ENCODE results near the gene OR1F1. TPM values are rescaled to one million over a fixed set of nuclear protein-coding genes. Genes with fewer than 3 reads are reported as not detected.

OR1F1 gene
- total RNA-seq, 6 experiments from 2014 or later = not detected

DNA sequence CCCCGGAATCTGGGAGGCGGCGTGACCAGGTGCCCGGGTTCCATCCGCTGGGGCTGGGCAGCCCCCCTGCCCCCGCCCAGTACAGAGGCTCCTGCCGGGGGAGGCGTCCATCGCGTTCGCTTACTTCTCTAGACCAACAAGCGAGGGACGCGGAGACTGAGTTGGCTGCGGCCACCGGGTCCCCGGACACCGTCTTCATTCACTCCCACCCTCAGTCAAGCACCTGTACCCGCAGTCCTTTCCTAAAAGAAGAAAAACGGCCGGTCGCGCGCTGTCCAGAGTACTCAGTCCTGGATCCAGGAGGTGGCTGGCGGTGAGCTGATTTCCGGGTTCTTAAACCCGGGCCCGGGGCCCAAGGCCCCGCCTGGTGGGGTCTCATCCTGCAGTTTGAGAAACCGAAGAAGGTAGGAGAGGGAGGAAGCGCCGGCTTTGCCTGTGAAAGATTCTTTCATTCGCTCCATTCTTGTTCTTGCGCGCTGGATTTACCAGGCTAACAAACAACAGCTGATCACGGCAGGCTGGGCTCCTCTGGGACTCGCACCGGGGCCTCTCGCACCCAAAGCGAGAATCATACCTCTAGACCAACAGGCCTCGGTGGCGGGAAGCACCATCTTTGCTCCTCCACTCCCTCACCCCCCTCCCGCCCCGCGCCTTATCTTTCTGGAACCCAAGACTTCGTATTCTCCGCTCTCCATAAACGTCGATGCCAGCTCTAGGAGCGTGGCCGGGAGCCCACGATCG is 17.4 kb upstream of the OR1F1 start:
- H3K4me1 ChIP-seq = peaks cover 0 to 10% (median 0%) of the 10 kb centered on the region in 4 donors
- no peaks in the 10 kb centered on the region for H3K9me3 ChIP-seq
- WGBS (ENCODE audit: insufficient coverage, low coverage, low lambda C conversion rate, missing lambda C conversion rate) = 4% methylated on average over 31 of the region's 53 CpGs
- TF ChIP-seq POLR2A (IDR thresholded peaks at IDR 0.05) (no peak), CTCF (IDR thresholded peaks at IDR 0.05) (no peak)
- H3K36me3 ChIP-seq = no peaks in the 10 kb centered on the region
- H3K27me3 ChIP-seq = peaks cover 13 to 54% of the 10 kb centered on the region in 2 donors
- peak in 1 of 3 donors; percentile 32 for DNase-seq
- intact Hi-C loops (cut with DNase I) = no loop called here
- no peak overlapping the region for H3K4me3 ChIP-seq
- peak in 3 of 4 donors; percentile 25 to 33 (median 30) for ATAC-seq
- H3K27ac ChIP-seq = no peak overlapping the region

DNA sequence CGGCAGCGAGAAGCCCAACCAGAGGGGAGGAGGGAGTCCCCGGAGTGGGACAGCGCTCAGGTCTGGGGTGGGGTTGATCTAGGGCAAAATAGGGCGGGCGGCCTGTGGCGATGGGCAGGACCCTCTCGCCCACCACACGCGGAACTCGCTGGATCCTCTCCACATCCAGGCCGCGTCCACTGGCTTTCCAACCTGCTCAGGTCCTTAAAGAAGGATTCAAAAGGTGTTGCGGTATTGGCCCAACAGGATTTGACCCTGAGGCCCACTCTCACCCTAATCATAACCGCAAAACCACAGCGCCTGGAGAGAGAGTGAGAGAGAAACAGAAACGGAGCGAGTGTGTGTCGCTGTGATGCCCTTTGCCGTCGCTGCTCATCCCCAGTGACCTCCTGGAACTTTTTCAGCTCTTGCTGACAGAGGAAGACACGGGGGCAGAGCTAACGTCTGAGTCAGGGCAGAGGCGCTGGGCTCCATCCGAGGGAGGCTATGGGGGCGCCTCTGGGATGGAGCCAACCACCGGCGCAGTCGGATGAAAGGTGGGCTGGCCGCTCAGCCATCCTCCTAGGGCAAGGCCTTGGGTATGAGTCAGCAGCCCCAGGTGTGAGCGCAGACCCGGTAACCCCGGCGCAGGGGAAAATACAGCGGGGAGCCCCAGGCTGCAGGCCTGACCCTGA is 16.7 kb upstream of the OR1F1 start:
- peaks cover 0 to 10% (median 0%) of the 10 kb centered on the region in 4 donors for H3K4me1 ChIP-seq
- no peaks in the 10 kb centered on the region for H3K36me3 ChIP-seq
- H3K9me3 ChIP-seq = no peaks in the 10 kb centered on the region
- peaks cover 13 to 58% of the 10 kb centered on the region in 2 donors for H3K27me3 ChIP-seq
- ATAC-seq (peak; percentile 20 to 36 (median 28)), DNase-seq (peak in 1 of 3 donors; percentile 37)
- intact Hi-C loops (cut with DNase I) = no loop called here
- 13% methylated on average over 10 of the region's 35 CpGs for WGBS (ENCODE audit: insufficient coverage, low coverage, low lambda C conversion rate, missing lambda C conversion rate)
- H3K27ac ChIP-seq = no peak overlapping the region
- no peak for TF ChIP-seq POLR2A (IDR thresholded peaks at IDR 0.05)
- TF ChIP-seq CTCF (IDR thresholded peaks at IDR 0.05) = no peak
- H3K4me3 ChIP-seq = no peak overlapping the region

DNA sequence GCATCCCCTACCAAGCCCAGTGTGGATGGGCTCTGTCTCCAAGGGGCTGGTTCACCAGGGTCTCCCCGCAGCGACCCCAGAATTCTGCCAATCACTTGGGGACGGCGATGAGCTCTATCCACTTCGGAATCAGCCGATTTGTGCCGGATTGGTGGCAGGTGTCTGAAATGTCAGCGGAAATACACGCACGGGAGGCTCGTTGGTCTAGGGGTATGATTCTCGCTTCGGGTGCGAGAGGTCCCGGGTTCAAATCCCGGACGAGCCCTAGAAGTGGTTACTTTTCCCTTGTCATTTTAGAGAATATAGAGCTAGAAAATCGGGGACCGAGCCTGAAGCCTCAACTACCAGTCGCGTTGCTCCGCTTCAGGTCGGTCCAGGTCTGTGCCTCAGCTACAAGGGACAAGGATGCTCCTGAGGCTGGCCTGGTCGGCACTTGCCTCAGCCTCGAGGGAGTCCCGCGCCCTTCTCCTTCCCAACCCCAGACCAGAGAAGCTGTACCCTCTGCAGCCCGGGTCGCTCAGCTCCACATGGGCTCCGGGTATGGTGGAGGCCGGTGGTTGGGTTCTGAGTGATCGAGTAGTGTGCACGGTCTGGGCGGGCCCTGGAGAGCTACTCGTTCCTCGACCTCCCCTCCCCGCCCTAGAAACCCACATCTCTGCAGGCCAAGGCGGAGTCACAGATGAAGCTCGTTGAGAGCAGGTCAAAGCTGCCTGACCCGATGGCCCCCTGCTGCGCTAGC is 16.0 kb upstream of the OR1F1 start:
- WGBS (ENCODE audit: insufficient coverage, low coverage, low lambda C conversion rate, missing lambda C conversion rate) = 6% methylated on average over 20 of the region's 41 CpGs
- no peak for TF ChIP-seq POLR2A (IDR thresholded peaks at IDR 0.05)
- no peak for TF ChIP-seq CTCF (IDR thresholded peaks at IDR 0.05)
- Histone ChIP-seq H3K27me3 (peaks cover 13 to 58% of the 10 kb centered on the region in 2 donors), H3K36me3 (no peaks in the 10 kb centered on the region), H3K27ac (no peak overlapping the region), H3K4me3 (no peak overlapping the region), H3K4me1 (peaks cover 0 to 10% (median 0%) of the 10 kb centered on the region in 4 donors), H3K9me3 (no peaks in the 10 kb centered on the region)
- DNase-seq (peak in 1 of 3 donors; percentile 37), ATAC-seq (peak in 1 of 4 donors; percentile 38)
- intact Hi-C loops (cut with DNase I) = no loop called here

- no peaks in the 10 kb centered on the region for H3K36me3 ChIP-seq
- intact Hi-C loops (cut with DNase I) = no loop called here
- TF ChIP-seq CTCF (IDR thresholded peaks at IDR 0.05) (no peak), POLR2A (IDR thresholded peaks at IDR 0.05) (no peak)
- 4% methylated on average over 22 of the region's 24 CpGs for WGBS (ENCODE audit: insufficient coverage, low coverage, low lambda C conversion rate, missing lambda C conversion rate)
- no peak for ATAC-seq
- H3K9me3 ChIP-seq = no peaks in the 10 kb centered on the region
- peaks cover 13 to 58% of the 10 kb centered on the region in 2 donors for H3K27me3 ChIP-seq
- no peak overlapping the region for H3K27ac ChIP-seq
- no peak overlapping the region for H3K4me3 ChIP-seq
- peaks cover 0 to 10% (median 0%) of the 10 kb centered on the region in 4 donors for H3K4me1 ChIP-seq
- DNase-seq = peak in 1 of 3 donors; percentile 10
These were observed 13.9 kb upstream of the OR1F1 start for GRCh38 chr16:3173892-3174617.
